Activated CD8-positive, alpha-beta memory T cell treated with anti-CD3 and anti-CD28 coated beads, Interleukin-2, amount 50 U/mL, for 1 hour (primary cell): ENCODE measurements around the gene DGKB.

Source experiments
- DNase-seq: peaks from one replicate; pipeline ENCODE4 v3.0.0-alpha.2; 2020; ENCODE audit errors: extremely low read depth

DGKB gene

DNA sequence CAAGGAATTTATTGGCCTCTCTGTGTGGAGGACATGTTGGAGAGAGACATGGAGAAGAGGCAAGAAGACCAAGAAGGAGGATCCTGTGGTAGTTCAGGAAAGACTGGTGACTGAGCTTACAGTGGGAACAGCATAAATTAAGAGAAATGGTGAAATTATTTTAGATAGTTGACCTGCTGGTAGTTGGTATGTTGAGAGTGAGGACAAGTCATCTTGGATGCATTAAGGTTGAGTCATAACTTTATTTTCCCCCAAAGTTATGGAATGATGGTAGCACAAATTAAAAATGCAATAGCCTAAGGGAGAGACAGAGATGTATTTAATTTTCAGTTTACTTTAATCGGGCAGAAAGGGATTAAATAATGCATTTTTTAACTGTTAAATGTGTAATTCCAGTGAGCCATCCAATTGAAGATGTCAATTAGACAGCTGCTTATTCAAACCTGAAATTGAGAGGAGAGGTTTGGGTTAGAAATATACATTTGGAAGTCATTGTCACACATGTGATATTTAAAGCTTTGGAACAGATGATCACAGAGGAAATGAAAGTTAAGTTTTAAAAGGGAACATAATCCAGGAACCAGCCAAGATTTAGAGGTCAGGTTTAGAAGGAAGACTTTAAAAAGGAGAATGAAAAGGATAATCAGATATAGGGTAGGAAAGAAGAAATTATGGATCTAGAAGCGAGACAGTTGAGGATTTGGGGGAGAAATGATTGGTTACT lies 80.6 kb downstream of the DGKB start:
- DNase-seq = no peak

DNA sequence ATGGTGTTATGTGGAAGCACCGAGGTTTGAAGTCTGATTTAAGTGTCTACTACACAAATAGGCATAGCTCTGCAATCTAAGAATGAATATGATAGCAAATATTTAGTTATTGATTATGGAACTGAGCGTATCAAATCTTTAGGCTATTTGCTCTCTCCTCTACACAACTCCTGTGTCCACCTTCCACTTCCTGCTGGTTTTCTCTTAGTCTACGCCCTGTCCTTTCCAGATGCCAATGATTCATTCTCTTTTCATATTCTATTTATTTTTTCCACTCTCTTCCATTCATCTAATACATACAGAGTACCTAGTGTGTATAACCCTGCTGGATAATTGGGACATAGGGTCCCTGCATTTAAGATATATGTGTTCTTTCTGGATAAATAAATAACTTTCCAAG lies 83.7 kb downstream of the DGKB start:
- no peak for DNase-seq

DNA sequence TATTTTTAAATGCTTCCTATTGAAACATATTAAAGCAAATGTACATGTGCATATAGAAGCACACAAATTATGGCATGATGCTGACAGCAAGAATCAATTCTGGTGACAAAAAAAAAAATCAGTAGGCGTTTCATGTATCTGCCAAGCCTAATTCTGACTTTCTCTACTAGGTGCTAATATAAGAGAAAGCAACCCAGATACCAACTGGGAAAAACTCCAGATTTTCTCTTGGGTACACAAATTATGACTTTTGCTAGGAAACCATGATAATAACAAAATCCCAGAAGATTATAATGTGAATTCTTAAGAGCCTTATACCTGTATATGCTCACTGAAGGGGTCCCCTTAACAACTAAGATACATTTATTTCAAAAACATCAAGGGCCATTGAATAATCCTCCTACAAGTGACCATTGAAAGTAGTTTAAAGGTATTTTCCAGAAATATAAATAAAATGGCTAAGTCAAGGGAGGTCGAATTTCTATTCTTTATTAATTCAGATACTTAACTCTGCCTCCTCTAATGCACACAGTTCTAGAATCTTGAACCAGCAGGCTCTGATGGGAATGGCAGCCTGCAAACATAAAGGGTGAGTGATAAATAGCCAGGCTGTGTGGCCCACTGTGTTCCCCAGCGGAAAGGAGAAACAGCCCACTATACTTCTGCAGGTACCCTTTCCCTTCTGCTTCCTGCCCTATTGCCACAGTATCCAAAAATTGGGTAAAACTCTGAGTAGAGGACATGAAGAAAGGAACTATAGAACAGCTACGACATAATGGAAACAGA lies 84.5 kb downstream of the DGKB start:
- no peak for DNase-seq

DNA sequence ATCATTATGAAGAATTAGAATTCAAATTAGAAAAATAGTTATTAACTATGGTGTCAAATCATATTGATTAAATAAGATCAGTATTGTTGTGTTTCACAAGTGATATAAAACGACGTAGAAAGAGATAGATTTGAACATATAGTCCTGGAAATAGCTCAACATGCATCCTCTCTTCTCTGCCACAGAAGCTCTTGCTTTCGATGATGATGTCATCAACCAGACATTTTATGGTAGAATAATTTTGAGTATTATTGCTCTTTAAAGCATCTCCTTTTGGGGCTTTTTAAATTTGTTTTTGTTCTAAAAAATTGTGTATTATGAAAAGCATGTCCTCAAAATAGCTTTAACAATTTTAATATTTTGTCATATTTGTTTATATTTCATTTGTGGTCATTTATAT lies 95.0 kb downstream of the DGKB start:
- no peak for DNase-seq

DNA sequence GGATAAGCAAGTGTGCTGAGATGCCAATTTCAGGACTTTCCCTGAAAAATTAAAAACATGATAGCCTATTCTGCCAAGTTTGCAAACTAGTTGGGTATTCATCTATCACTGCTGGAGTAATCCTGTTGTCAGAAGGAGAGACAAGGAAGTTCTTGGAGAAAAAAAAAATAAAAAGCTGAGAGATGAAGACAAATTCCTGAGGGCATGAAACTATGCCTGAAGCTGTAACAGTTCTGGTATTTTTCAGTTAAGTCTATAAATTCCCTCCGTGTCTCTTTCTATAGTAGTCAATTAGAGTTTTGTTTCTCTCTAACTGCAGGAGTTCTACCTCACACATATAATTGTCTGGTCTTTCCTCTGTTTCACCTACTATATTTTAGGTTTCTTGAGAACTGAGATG lies 95.7 kb downstream of the DGKB start:
- DNase-seq = no peak

DNA sequence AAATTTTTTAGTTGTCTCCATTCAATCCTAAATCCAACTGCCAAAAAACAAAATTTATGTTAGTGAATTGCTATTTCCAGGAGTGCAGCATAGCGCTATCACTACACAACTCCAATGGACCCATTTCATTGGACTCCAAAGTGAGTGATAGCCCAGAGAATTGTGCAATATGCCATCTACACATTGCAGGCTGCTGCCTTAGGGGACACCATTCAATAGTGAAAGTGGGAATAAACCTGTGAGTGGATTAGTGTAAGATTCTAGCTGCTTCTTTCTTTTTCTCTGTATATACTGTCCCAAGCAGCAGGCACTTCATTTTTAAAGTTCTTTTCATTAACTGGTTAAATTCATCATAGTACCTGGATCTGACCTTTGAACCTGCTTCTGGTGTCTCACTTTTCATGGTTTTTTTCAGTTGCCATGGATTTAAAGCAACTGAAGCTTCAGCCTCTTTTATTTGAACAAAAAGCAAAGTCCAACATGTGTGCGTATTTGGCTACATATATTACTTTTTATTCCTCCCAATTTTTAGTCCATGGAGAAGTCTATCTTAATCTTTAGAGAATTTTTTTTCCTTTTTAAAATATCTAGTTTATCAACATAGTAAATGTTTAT lies 97.3 kb downstream of the DGKB start:
- DNase-seq = no peak

DNA sequence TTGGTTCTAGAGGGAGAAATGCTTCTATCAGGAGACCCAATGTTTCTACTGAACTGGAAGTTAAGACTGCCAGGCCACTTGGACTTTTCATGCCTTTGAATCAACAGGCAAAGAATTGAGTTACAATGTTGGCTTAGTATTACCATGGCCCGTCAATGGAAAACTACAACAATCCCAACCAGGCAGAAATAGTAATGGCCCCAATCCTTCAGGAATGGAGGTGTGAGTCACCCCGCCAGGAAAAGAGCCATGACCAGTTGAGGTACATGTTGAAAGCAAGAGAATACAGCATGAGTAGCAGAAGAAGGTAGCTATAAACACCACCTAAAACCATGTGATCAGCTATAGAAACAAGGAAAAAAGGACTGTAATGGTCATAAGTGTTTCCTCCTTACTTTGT lies 101.9 kb downstream of the DGKB start:
- DNase-seq = no peak

DNA sequence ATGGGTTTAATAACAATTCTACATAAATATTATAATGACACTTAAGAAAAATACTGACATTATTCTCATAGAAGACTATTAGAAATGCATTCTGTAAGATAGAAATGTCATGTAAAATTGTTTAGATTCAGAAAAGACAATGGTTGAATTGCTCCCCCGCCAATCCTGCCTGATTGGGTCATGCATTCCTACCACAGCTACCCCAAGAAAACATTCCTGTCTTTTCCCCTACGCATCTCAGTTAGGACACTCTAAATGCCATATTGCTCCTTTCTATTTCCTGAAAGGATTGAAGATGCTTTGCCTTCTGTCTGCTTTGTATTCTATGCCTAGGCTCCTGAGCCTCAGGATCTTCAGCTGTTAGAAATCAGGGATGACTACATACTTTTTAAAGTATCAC lies 109.4 kb downstream of the DGKB start:
- no peak for DNase-seq

DNA sequence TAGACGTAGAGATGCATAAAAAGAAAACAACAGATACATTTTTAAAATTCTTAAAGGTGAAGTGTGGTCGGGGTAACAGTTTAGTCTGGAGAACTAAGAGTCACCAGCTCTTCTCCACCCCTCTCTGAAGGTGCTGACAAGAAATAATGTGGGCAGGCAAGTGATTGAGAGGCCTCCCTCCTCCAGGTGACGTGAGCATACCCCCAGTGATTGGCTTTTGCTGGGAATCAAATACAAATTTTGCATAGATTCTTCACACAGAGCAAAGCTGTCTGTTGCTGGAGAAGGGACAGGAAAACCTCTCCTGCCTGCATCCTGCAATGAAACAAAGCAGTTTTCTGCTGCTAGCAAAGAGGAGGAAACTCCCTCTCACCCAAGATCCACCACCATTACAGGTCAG lies 115.0 kb downstream of the DGKB start:
- DNase-seq = no peak

DNA sequence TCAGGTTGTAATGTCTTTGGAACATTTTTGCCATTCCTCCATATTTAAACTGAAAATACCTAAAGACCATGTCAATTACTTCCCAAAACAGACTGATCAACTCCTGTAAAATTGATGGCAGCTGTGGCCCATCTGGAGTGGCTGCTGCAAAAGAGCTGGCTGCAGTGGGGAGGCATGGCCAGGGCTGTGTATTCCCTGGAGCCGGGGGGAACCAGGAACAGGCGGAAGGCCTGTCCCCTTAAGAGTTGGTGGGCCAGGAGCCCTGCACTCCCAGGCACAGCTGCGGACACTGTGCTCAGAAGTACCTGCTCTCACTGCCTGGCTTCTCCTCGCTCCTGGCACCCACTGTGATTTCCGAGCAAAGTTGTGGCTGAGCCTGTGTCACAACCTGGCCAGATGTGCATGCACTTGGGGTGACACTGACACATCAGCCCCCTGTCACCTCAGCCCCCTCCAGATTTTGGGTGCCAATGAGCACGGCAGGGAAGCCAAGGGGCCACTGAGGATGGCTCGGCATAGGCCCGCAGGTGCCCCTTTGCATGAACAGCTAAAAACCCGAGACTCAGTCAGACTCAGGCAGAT lies 116.1 kb downstream of the DGKB start:
- no peak for DNase-seq

DNA sequence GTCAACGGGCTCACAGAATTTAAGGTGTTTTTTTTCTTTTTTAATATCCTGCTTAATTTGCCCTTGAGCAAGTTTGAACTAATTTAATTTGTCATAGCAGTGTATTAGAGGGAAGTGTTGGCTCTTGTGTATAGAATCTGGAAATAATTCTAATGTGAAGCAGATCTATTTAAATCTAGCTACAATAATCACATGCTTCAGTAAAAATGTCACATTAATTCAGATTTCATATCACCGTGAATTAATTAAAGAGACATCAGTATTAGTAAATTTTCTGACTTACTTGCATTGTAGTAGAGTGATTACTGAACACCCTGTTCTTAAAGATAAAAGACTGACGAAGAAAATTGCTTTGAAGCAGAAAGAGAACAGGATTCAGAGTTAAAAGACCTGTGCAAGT lies 124.7 kb downstream of the DGKB start:
- DNase-seq = no peak

DNA sequence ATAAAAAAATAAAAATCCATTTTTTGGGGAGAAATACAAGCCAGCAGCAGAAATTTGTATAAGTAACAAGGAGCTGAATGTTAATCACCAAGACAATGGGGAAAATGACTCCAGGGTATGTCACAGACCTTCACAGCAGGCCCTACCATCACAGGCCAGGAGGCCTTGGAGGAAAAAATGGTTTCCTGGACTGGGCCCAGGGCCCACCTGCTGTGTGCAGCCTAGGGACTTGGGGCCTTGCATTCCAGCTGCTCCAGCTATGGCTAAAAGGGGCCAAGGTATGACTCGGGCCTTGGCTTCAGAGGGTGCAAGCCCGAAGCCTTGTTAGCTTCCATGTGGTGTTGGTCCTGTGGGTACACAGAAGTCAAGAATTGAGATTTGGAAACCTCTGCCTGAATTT lies 126.3 kb downstream of the DGKB start:
- DNase-seq = no peak

DNA sequence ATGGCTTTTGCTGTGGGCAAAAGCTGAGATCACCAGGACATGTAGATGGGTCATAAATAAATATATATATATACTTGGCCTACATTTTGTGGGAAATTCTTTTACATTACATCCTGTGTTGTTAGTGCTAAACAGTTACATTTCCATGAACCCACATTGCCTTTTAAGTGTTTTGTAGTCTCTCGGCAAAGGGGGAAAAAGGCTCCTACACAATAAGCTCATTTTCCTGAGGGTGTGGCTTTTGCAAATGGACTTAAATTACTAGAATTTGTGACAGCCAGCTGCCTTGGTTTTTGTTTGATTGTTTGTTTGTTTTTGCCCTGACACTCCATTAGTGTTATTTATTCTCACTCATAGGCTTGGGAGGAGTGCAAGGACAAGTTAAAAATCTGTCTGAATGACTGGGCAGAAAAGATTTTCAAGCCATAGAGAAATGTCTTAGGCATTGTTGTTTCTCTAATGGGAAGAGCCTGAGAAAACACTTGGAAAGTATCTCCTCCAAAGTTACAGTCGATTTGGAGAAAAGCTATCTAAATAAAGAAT lies 128.8 kb downstream of the DGKB start:
- DNase-seq = no peak

DNA sequence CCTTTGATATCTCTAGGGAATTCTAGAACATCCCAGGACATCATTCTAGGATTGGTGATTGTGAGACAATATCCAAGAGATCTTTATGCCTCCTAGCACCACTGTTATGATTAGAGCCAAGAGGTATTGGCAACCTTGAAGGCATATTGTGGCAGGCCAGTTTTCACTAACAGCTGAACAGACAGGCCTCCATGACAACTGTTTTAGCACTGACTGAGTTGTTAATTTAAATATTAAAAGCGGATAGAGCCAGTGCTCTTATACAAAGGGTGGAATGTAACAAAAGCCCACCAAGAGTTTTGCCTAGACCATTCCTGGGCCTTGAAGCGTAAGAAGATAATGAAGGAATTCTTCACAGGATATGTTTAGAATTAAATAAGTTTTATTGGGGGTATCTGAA lies 131.9 kb downstream of the DGKB start:
- DNase-seq = no peak

DNA sequence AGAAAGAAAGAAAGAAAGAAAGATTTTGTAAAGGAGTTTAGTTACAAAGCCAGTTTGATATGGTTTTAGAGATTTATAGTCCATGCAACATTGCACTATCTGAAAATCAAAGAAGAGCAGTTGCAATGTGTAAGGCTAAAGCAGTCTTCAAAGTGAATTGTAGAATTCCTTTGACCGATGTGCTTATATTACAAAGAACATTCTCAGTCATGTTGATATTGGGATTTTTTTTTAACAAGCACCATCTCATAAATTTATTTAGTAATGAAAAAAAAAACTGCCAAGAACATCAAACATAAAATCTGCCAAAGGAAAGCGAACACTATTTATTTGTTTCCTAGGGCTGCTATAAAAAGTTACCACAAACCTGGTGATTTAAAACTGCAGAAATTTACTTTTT lies 133.3 kb downstream of the DGKB start:
- DNase-seq = no peak

DNA sequence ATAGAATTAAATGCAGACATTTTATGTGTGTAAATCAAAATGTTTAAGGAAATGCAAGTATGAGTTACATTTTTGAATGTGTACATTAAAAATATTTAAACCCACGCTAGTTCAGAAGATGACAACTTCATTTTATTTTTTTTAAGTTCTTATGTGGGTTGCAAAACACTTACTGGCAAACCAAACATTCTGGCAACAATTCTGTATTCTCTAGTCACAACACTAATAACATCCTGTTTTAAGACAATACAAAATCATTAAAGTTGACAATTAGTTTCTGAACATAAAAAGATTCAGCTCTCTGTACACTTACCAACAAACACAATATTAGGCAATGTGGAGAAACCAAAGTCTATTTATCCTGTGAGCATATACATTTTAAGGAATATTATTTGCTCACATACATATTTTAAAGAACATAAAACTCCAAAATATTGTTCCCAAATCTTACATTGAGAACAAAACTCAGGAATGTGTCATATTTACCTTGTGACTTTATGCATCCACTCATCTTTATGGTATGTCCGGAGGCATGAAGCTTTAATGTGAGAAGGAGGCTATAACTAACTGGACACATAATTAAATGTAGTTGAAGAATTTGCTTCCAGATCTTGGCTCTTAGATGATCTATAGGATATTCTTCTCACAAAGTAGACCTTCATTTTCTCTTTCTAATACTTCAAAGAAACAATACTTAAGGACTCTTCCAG lies 134.7 kb downstream of the DGKB start:
- no peak for DNase-seq

DNA sequence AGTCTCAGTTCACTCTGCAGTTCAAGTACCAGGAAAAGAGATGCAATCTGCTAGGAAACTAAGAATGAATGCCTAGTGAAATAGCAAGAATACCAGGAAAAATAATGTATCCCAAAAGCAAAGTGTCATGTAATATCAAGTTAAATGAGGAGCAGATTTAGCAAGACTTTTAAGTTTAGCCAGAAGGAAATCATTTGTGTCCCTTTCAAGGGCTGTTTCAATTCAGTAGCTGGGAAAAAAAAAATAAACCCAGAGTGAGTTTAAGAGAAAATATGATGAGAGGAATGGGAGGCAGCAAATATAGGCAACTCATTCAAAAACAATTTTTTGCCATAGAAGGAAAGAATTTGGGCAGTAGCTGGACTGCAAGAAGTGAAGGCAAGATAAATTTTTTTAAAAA lies 135.8 kb downstream of the DGKB start:
- no peak for DNase-seq

DNA sequence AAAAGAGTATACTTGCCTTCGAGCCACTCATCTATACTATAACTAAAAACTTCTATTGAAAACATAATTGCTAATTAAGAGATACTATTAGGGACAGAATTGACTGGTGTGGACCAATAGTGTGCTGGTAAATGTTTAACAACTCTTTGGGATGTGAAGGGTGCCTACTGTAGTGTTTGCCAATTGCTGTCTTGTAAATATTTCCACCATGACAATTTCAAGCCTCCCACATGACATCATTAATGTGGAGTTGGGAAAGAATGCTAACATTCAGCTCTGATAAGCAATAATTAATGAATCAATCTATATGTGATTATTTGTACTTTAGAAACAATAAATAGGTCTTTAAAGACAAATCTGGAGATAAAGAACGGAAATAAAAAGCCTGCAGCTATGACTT lies 136.8 kb downstream of the DGKB start:
- no peak for DNase-seq

DNA sequence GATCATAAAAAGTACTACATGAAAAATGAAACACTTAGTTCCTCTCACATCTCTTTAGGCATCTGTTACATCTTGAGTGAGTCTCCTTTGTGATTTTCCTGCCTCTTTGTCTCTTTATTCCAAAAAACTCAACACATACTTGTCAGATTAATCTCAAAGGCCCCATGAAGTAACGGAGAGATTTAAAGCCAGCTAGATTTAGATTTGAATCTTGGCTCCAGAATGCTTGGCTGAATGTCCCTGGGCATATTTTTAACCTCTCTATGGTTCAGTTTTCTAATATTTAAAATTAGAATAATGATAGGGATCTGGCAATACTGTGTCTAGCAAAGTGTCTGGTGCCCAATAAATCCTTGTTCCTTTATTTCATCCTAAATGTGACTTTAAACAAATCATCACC lies 140.0 kb downstream of the DGKB start:
- DNase-seq = no peak

DNA sequence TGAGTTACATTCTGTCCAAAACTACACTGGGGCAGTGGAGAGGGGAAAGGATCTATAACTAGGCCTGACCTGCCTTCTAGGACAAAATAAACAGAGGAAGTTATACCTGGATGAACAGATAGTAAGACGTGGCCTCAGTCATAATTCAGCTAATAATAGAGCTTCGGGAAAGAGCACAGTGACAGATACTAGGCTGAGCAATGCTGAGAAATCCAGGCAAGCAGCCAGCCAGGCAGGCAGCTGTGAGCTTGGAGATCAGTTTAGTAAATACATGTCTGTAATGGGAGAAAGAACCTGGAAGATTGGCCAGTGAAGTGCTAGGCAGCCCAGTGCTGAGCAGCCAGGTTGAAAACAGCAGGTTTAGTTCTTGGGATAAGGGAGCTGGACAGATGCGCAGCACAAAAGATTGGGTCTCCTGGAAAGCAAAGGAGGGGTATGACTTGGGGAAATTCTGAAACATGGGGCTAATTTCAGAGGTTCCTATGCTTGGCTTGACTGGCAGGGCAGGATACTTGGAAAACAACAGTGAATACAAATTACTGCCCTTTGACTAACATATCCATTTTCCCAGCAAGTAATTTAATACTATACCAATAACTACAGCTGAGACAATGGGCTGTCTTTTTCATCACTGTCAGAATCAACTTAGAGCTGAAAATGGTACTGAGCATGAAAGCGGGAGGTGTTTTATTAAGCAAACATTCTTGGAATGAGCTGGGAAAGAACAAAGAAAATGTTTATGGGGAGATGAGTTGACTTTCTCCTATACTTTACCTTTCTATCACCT lies 140.8 kb downstream of the DGKB start:
- DNase-seq = no peak
